ENCODE results near the gene CHIA. TPM values are rescaled to one million over a fixed set of nuclear protein-coding genes. Genes with fewer than 3 reads are reported as not detected.

The CHIA gene
- total RNA-seq = not detected

DNA sequence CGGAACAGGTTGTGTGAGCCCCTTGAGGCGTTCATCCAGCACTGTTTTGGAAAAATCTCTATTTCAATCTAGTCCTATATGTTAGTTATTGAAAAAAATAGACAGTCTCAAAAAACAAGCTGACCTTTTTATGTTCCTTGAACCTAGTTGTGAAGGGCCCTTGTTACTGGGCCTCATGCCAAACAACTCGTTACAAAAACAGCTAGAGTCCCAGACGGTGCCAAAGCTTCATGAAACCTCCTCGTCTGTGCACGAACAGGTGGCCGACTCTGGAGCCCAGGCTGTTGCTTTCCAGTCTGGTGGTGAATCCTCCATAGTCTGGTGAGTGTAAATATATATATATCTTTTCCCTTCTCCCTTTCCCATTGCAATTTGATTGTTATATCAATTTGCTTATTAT lies at the start of gene CHIA:
Gene CHIA, plus strand, starts transcription at position 222 of the 400 bp plus-strand sequence. CDS start 19,617 bp downstream, outside the sequence.
- Histone ChIP-seq H3K27ac (no peak within 1 kb of the TSS), H3K36me3 (no peaks in the 10 kb centered on the region), H3K4me3 (no peak within 1 kb of the TSS), H3K4me1 (no peaks in the 10 kb centered on the region), H3K9me3 (no peaks in the 10 kb centered on the region), H3K27me3 (peaks cover 0 to 17% (median 0%) of the 10 kb centered on the region in 4 donors)
- 39 to 45% methylated on average over 7 of the region's 7 CpGs for WGBS, 2 donors
- intact Hi-C loops (cut with DNase I) = no loop called here
- TF ChIP-seq POLR2A (IDR thresholded peaks at IDR 0.05) = no peak
- TF ChIP-seq, protein P1, sequence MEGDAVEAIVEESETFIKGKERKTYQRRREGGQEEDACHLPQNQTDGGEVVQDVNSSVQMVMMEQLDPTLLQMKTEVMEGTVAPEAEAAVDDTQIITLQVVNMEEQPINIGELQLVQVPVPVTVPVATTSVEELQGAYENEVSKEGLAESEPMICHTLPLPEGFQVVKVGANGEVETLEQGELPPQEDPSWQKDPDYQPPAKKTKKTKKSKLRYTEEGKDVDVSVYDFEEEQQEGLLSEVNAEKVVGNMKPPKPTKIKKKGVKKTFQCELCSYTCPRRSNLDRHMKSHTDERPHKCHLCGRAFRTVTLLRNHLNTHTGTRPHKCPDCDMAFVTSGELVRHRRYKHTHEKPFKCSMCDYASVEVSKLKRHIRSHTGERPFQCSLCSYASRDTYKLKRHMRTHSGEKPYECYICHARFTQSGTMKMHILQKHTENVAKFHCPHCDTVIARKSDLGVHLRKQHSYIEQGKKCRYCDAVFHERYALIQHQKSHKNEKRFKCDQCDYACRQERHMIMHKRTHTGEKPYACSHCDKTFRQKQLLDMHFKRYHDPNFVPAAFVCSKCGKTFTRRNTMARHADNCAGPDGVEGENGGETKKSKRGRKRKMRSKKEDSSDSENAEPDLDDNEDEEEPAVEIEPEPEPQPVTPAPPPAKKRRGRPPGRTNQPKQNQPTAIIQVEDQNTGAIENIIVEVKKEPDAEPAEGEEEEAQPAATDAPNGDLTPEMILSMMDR (IDR thresholded peaks at IDR 0.05) = no peak
- DNase-seq = no peak

GRCh38 chr1:111241797-111242196 lies 48.9 kb upstream of the CHIA start:
- intact Hi-C loops (cut with DNase I) = no loop called here
- DNase-seq = no peak
- H3K4me1 ChIP-seq = peaks cover 0 to 4% (median 0%) of the 10 kb centered on the region in 3 donors
- H3K9me3 ChIP-seq = no peaks in the 10 kb centered on the region
- no peak overlapping the region for H3K4me3 ChIP-seq
- TF ChIP-seq, protein P1 (IDR thresholded peaks at IDR 0.05) = no peak
- TF ChIP-seq POLR2A (IDR thresholded peaks at IDR 0.05) = no peak
- no peaks in the 10 kb centered on the region for H3K27me3 ChIP-seq
- H3K36me3 ChIP-seq = no peaks in the 10 kb centered on the region
- H3K27ac ChIP-seq = no peak overlapping the region
- WGBS, 2 donors = 61 to 91% methylated on average over 2 of the region's 2 CpGs

DNA sequence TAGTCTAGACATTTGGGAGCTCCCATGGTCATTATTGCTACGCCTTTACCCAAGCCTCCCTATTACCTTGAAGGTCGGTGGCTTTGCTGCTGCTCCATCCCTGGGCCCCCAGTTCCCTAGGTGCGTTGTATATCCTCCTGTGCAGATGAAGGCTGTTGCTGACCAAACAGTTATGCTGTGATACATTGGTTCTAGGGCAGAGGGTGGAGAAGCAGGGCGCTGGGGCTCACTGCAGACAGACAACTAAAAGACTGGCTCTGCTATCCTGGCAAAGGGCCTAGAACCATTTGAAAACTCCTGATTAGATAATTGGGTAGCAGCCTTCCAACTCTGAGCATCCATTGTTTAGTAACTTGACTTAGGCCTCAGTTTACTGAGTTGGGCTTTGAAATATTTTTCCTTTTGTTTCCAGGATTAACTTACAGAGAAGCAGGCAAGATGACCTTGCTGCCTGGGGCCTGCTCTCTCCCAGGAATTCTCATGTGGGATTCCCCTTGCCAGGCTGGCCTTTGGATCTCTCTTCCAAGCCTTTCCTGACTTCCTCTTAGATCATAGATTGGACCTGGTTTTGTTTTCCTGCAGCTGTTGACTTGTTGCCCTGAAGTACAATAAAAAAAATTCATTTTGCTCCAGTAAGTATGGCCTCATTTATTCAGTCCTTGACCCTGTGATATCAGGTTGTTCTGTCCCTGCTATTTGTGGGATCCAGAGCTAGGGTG lies 47.7 kb upstream of the CHIA start:
- Histone ChIP-seq H3K27ac (no peak overlapping the region), H3K4me3 (no peak overlapping the region), H3K36me3 (no peaks in the 10 kb centered on the region), H3K27me3 (no peaks in the 10 kb centered on the region), H3K4me1 (no peaks in the 10 kb centered on the region), H3K9me3 (no peaks in the 10 kb centered on the region)
- intact Hi-C loops (cut with DNase I) = no loop called here
- 32 to 41% methylated on average over 3 of the region's 4 CpGs for WGBS, 2 donors
- no peak for TF ChIP-seq POLR2A (IDR thresholded peaks at IDR 0.05)
- TF ChIP-seq, protein P1 (IDR thresholded peaks at IDR 0.05) = no peak
- DNase-seq = no peak

DNA sequence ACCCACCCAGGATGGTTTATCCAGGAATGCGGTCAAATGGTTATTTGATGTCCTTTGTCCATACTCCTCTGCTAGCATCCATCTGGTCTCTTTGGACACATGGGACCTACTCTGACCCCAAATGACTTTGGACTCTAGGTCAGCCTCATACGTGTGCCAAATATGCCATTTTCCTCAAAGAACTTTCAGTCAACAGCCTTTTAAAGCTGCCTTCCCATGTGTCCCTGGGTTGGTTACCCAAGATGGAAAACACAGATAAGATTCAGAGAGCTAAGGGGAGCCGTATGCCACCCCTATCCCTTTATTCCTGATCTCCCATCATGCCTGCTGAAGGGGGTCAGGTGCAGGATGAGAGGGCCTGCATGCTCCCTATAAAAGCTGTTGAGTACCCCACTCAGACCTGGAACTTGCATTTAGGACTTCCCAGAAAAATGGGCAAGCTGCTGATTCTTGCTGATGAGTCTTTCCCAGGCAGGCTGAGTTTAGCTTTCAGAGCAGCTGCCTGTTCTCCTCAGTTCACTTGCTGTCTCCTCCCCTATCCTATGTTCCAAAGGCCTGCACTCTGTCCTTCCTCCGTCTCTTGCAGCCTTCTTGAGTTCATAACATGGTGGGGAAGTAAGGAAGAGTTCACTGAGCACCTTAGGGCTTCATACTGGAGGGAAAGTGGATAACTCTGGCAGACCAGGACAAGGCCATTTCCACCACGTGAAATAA lies 43.4 kb upstream of the CHIA start:
- intact Hi-C loops (cut with DNase I) = no loop called here
- H3K27ac ChIP-seq = no peak overlapping the region

More for the DNA sequence above, 43.4 kb upstream of the CHIA start:
- H3K27me3 ChIP-seq = no peaks in the 10 kb centered on the region
- 82 to 86% methylated on average over 5 of the region's 5 CpGs for whole genome bisulfite sequencing, 2 donors
- no peak for DNase-seq
- no peaks in the 10 kb centered on the region for H3K4me1 ChIP-seq
- H3K9me3 ChIP-seq = no peaks in the 10 kb centered on the region
- no peaks in the 10 kb centered on the region for H3K36me3 ChIP-seq
- TF ChIP-seq POLR2A (IDR thresholded peaks at IDR 0.05) = no peak
- TF ChIP-seq, protein P1 (IDR thresholded peaks at IDR 0.05) = no peak
- H3K4me3 ChIP-seq = no peak overlapping the region
